Endodermal cell (in vitro differentiated cells): ENCODE results near the gene EXOC7. TPM values are rescaled to one million over a fixed set of nuclear protein-coding genes. Genes with fewer than 3 reads are reported as not detected.

Source experiments
- DNase-seq: peaks from one replicate; pipeline ENCODE4 v3.0.0-alpha.2; 2017
- H3K27ac ChIP-seq: 2 replicates; pipeline ENCODE4 v1.5.1; 2013; ENCODE audit warnings: mild to moderate bottlenecking, low read depth, low read length, moderate library complexity
- H3K27me3 ChIP-seq: 2 replicates; pipeline ENCODE4 v1.6.1; 2013; ENCODE audit warnings: mild to moderate bottlenecking, low read length, moderate library complexity; ENCODE audit not compliant: insufficient read depth, control insufficient read depth, poor library complexity, severe bottlenecking
- H3K36me3 ChIP-seq: 2 replicates; pipeline ENCODE4 v1.7.0; 2013; ENCODE audit warnings: mild to moderate bottlenecking, low read length, moderate library complexity; ENCODE audit not compliant: control insufficient read depth, insufficient read depth
- H3K4me1 ChIP-seq: one replicate; pipeline ENCODE4 v1.7.0; 2013; ENCODE audit warnings: low read length; ENCODE audit not compliant: control insufficient read depth, insufficient read depth
- H3K4me3 ChIP-seq: 2 replicates; pipeline ENCODE4 v1.5.1; 2013; ENCODE audit warnings: mild to moderate bottlenecking, low read length, moderate library complexity
- H3K9ac ChIP-seq: 2 replicates; pipeline ENCODE4 v1.6.1; 2013; ENCODE audit warnings: mild to moderate bottlenecking, low read length, moderate library complexity; ENCODE audit not compliant: poor library complexity, severe bottlenecking; ENCODE audit errors: extremely low read depth
- H3K9me3 ChIP-seq: 2 replicates; pipeline ENCODE4 v1.6.1; 2013; ENCODE audit warnings: mild to moderate bottlenecking, low read length, moderate library complexity; ENCODE audit not compliant: control insufficient read depth
- H3K27ac Mint-ChIP-seq: 2 replicates; pipeline ENCODE4 v1.8.0; 2020; ENCODE audit warnings: mixed read lengths
- H3K27me3 Mint-ChIP-seq: 2 replicates; pipeline ENCODE4 v1.8.0; 2021; ENCODE audit warnings: mild to moderate bottlenecking, mixed read lengths; ENCODE audit not compliant: insufficient read depth
- H3K36me3 Mint-ChIP-seq: 2 replicates; pipeline ENCODE4 v1.8.0; 2020; ENCODE audit warnings: low read depth, mixed read lengths
- H3K4me1 Mint-ChIP-seq: 2 replicates; pipeline ENCODE4 v1.8.0; 2020; ENCODE audit warnings: mixed read lengths
- H3K4me3 Mint-ChIP-seq: 2 replicates; pipeline ENCODE4 v1.8.0; 2020; ENCODE audit warnings: mild to moderate bottlenecking, moderate library complexity, mixed read lengths
- H3K9me3 Mint-ChIP-seq: 2 replicates; pipeline ENCODE4 v1.8.0; 2020; ENCODE audit warnings: mild to moderate bottlenecking, mixed read lengths
- WGBS, 2 experiments: methylation state at CpG; one replicate each; pipeline versions ENCODE4 v1.1.5 to v1.1.7; 2013; ENCODE audit warnings: missing lambda C conversion rate in 2 of 2, mixed read lengths in 1 of 2; ENCODE audit not compliant: insufficient coverage in 1 of 2, insufficient read length in 1 of 2; 5-methylcytosine and 5-hydroxymethylcytosine counted together
- total RNA-seq, 2 donors: library from RNA; stranded (reverse); fragmentation: NEBNext Ultra II Directional in 1 of 2; extraction: Animal tissue kit (Norgen Biotek cat#: 25700) in 1 of 2; gene quantifications; 2 replicates in 1 of 2; 3 replicates in 1 of 2; pipeline ENCODE4 v1.2.1, GENCODE V29; 2021
- TF ChIP-seq, protein P1 (sequence below): fragments of 200-600 bp; sonication (generic); conservative IDR thresholded peaks from 2 replicates; pipeline ENCODE4 v1.5.0; 2021; ENCODE audit warnings: antibody characterized with exemption, mild to moderate bottlenecking

The EXOC7 gene
- total RNA-seq, 2 donors from 2014 or later, result 159 to 187 TPM

- Histone ChIP-seq H3K36me3 (no peaks in the 10 kb centered on the region), H3K27ac (no peak overlapping the region), H3K27me3 (peaks cover 66% of the 10 kb centered on the region), H3K9ac (no peak overlapping the region), H3K4me3 (peak overlapping the region; percentile 79), H3K4me1 (peaks cover 22% of the 10 kb centered on the region), H3K9me3 (no peaks in the 10 kb centered on the region)
- peaks cover 79% of the 10 kb centered on the region for H3K27me3 Mint-ChIP-seq
- peaks cover 3% of the 10 kb centered on the region for H3K36me3 Mint-ChIP-seq
- H3K4me3 Mint-ChIP-seq, result peak overlapping the region; percentile 82
- peaks cover 48% of the 10 kb centered on the region for H3K4me1 Mint-ChIP-seq
- WGBS, 2 experiments, result 41 to 100% methylated on average over 1 to 10 of the region's 10 CpGs
- DNase-seq, result peak; percentile 59
- TF ChIP-seq, protein P1, sequence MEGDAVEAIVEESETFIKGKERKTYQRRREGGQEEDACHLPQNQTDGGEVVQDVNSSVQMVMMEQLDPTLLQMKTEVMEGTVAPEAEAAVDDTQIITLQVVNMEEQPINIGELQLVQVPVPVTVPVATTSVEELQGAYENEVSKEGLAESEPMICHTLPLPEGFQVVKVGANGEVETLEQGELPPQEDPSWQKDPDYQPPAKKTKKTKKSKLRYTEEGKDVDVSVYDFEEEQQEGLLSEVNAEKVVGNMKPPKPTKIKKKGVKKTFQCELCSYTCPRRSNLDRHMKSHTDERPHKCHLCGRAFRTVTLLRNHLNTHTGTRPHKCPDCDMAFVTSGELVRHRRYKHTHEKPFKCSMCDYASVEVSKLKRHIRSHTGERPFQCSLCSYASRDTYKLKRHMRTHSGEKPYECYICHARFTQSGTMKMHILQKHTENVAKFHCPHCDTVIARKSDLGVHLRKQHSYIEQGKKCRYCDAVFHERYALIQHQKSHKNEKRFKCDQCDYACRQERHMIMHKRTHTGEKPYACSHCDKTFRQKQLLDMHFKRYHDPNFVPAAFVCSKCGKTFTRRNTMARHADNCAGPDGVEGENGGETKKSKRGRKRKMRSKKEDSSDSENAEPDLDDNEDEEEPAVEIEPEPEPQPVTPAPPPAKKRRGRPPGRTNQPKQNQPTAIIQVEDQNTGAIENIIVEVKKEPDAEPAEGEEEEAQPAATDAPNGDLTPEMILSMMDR, result no peak
- no peak overlapping the region for H3K27ac Mint-ChIP-seq
- H3K9me3 Mint-ChIP-seq, result no peaks in the 10 kb centered on the region
These were observed 38.5 kb upstream of the EXOC7 start for GRCh38 chr17:76142039-76142584.

DNA sequence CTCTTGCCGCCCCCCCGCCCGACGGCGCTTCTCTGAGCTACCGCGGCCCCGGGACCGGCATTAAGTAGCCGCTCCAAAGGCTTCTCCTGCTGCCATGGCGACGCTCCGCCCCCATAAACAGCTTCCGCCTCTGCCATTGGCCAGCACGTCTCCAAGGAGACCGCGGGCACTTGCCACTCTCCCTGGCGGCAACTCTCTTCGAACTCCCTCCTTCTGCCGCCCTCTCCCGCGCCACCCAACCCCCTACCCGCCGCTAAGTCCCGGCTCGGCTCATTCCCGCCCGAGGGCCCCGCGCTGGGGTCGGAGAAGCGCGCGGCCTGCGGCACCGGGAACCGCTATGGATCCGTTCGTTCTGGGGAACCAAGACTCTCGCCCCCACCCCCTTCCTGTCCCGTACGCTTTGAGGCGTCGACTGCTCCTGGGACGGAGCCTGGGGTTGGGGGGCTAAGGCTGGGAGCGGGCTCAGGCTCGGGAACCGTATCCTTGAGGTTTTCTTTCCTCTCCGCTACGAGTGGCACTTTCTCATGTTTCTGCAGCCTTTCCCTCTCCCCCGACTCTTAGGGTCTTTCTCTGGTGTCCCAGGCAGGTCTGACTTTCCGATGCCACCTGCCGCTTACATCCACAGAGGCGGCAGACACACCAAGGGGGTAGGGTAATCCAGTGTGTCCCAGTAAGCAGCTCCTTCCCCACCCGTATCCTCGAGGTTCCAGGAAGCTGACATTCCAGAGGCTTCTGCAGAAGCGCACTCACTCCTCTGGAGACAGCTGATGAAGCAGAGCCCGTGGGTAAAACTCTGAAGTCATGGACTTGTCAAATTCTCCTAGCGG lies 37.8 kb upstream of the EXOC7 start, which contains the start of gene FOXJ1:
Gene FOXJ1 (minus strand): TSS at position 34 of the 827 bp plus-strand sequence. CDS start 850 bp downstream, outside the sequence.
- Mint-ChIP-seq H3K27me3 (peaks cover 84% of the 10 kb centered on the region), H3K27ac (peak within 1 kb of the TSS; percentile 86), H3K36me3 (peaks cover 8% of the 10 kb centered on the region), H3K4me1 (peaks cover 55% of the 10 kb centered on the region), H3K9me3 (no peaks in the 10 kb centered on the region), H3K4me3 (peak within 1 kb of the TSS; percentile 82)
- H3K36me3 ChIP-seq, result no peaks in the 10 kb centered on the region
- H3K27me3 ChIP-seq, result peaks cover 72% of the 10 kb centered on the region
- peak within 1 kb of the TSS; percentile 68 for H3K9ac ChIP-seq
- peak within 1 kb of the TSS; percentile 69 for H3K27ac ChIP-seq
- no peaks in the 10 kb centered on the region for H3K9me3 ChIP-seq
- peak within 1 kb of the TSS; percentile 79 for H3K4me3 ChIP-seq
- peak; percentile 100 for DNase-seq
- TF ChIP-seq, protein P1, result no peak
- H3K4me1 ChIP-seq, result peaks cover 27% of the 10 kb centered on the region
- 1% methylated on average over 41 to 59 of the region's 59 CpGs for WGBS, 2 experiments

GRCh38 chr17:76140661-76141211 lies 37.1 kb upstream of the EXOC7 start:
- Mint-ChIP-seq H3K9me3 (no peaks in the 10 kb centered on the region), H3K27ac (no peak overlapping the region), H3K4me3 (peak overlapping the region; percentile 82), H3K27me3 (peaks cover 88% of the 10 kb centered on the region), H3K4me1 (peaks cover 55% of the 10 kb centered on the region), H3K36me3 (peaks cover 8% of the 10 kb centered on the region)
- H3K9ac ChIP-seq, result no peak overlapping the region
- H3K27me3 ChIP-seq, result peaks cover 79% of the 10 kb centered on the region
- H3K27ac ChIP-seq, result peak overlapping the region; percentile 57
- 0 to 5% methylated on average over 2 to 24 of the region's 24 CpGs for WGBS, 2 experiments
- H3K4me3 ChIP-seq, result peak overlapping the region; percentile 79
- H3K36me3 ChIP-seq, result no peaks in the 10 kb centered on the region
- no peaks in the 10 kb centered on the region for H3K9me3 ChIP-seq
- peaks cover 29% of the 10 kb centered on the region for H3K4me1 ChIP-seq
- TF ChIP-seq, protein P1, result no peak
- DNase-seq, result no peak
